Spleen (tissue), 13 donors: ENCODE results near the gene PRRX1. TPM values are rescaled to one million over a fixed set of nuclear protein-coding genes. Genes with fewer than 3 reads are reported as not detected.
A peak's percentile ranks its signal among the peaks of the same experiment; 100 is the strongest.

Source experiments
- DNase-seq: peaks from one replicate; pipeline ENCODE4 v3.0.0-alpha.2; 2020
- H3K27ac ChIP-seq, 8 donors: fragments of 200-600 bp; sonication (generic) in 7 of 8; 1 replicate in 4 of 8; 2 replicates in 4 of 8; pipeline versions ENCODE4 v1.5.0 to v1.8.0; 2016 to 2021; ENCODE audit warnings: inconsistent platforms in 4 of 8, mild to moderate bottlenecking in 4 of 8, moderate library complexity in 1 of 8
- H3K27me3 ChIP-seq, 7 donors: fragments of 200-600 bp; sonication (generic) in 6 of 7; replicated peaks in 1 of 7; 1 replicate in 4 of 7; 2 replicates in 3 of 7; pipeline versions ENCODE4 v1.5.0 to v1.8.0; 2016 to 2021; ENCODE audit warnings: inconsistent platforms in 3 of 7, mild to moderate bottlenecking in 1 of 7
- H3K36me3 ChIP-seq, 6 donors: fragments of 200-600 bp; sonication (generic) in 5 of 6; 1 replicate in 4 of 6; 2 replicates in 2 of 6; pipeline versions ENCODE4 v1.5.0 to v1.8.0; 2016 to 2021; ENCODE audit warnings: inconsistent platforms in 2 of 6
- H3K4me1 ChIP-seq, 6 donors: fragments of 200-600 bp; sonication (generic) in 5 of 6; 1 replicate in 3 of 6; 2 replicates in 3 of 6; pipeline versions ENCODE4 v1.5.0 to v1.8.0; 2016 to 2021; ENCODE audit warnings: inconsistent platforms in 3 of 6
- H3K4me3 ChIP-seq, 8 donors: fragments of 200-600 bp; sonication (generic) in 7 of 8; 1 replicate in 4 of 8; 2 replicates in 4 of 8; pipeline versions ENCODE4 v1.5.0 to v1.8.0; 2016 to 2021; ENCODE audit warnings: inconsistent platforms in 4 of 8, mild to moderate bottlenecking in 4 of 8, moderate library complexity in 2 of 8
- H3K9me3 ChIP-seq, 8 donors: fragments of 200-600 bp; sonication (generic) in 7 of 8; 1 replicate in 4 of 8; 2 replicates in 4 of 8; pipeline versions ENCODE4 v1.5.0 to v1.8.0; 2016 to 2021; ENCODE audit warnings: inconsistent platforms in 4 of 8
- CTCF ChIP-seq, 11 experiments: fragments of 200-600 bp in 7 of 11; fragments of 450-650 bp in 4 of 11; sonication (generic) in 4 of 11; IDR thresholded peaks in 8 of 11; conservative IDR thresholded peaks in 3 of 11; 1 replicate in 7 of 11; 2 replicates in 4 of 11; pipeline versions ENCODE4 v1.4.0 to v1.8.0; 2016 to 2021; ENCODE audit warnings: antibody characterized with exemption in 11 of 11, inconsistent platforms in 4 of 11, mild to moderate bottlenecking in 1 of 11
- POLR2A ChIP-seq, 3 donors: fragments of 450-650 bp; IDR thresholded peaks; one replicate each; pipeline ENCODE4 v1.5.1; 2017; ENCODE audit warnings: antibody characterized with exemption in 3 of 3, mild to moderate bottlenecking in 1 of 3
- POLR2AphosphoS5 ChIP-seq, 3 donors: sonication (generic); formaldehyde crosslinking; IDR thresholded peaks; one replicate each; pipeline ENCODE4 v1.5.1; 2017; ENCODE audit warnings: antibody characterized with exemption in 3 of 3
- WGBS, 5 donors: extraction: QIAGEN DNeasy Blood & Tissue Kit in 3 of 5; methylation state at CpG; one replicate each; pipeline versions ENCODE4 v1.1.5 to v1.1.7; 2013 to 2018; 5-methylcytosine and 5-hydroxymethylcytosine counted together
- intact Hi-C: fragments of 100-400 bp; cut with DNase I; formaldehyde crosslinking; loops from one replicate; pipeline ENCODE4 v1.15.0; 2023; ENCODE audit warnings: low total_unique reads
- long read RNA-seq, 2 donors: transcript quantifications; one replicate each; lab custom pipeline, GENCODE V29; 2026
- polyA plus RNA-seq, 3 donors: library from polyadenylated mRNA; stranded (reverse); fragments of 200-250 nt; gene quantifications; one replicate each; pipeline ENCODE4 v1.2.1, GENCODE V29; 2013
- total RNA-seq, 7 donors: library from RNA; depleted of rRNA in 3 of 7; stranded (reverse); fragments of >200 nt in 3 of 7; fragmentation: NEBNext Ultra II Directional in 4 of 7; extraction: Animal tissue kit (Norgen Biotek cat#: 25700) in 4 of 7; gene quantifications; one replicate each; pipeline versions ENCODE4 v1.1.0 to v1.2.1, GENCODE V29; 2016 to 2021
- donor health status: healthy with polysubstance abuse.
- donor health status: DM: no; HTN: no; CAD: no; lungs with moderate emphysema.
- donor health status: DM: no; HTN: no; CAD: no.
- donor health status: Bipolar disorder and iron deficiency.
- donor health status: healthy.
- donor health status: DM: no; HTN: no; CAD: no.
- donor health status: DM: yes; HTN: yes; CAD: no.

PRRX1 gene
- total RNA-seq (1 to 10 TPM; 1.2 to 4.9 (median 3.0) TPM), polyA plus RNA-seq (1 to 10 TPM; 3.1 to 5.9 (median 4.6) TPM)
- long read RNA-seq, donor 1, full-length matches to known transcripts: 1 of 1 reads
- long read RNA-seq, donor 1, partial matches to known transcripts: 0 of 1 reads
- long read RNA-seq, donor 1, other reads (novel, unspliced or antisense): 0 of 1 reads
- long read RNA-seq, donor 2, full-length matches to known transcripts: 1 of 1 reads
- long read RNA-seq, donor 2, partial matches to known transcripts: 0 of 1 reads
- long read RNA-seq, donor 2, other reads (novel, unspliced or antisense): 0 of 1 reads

DNA sequence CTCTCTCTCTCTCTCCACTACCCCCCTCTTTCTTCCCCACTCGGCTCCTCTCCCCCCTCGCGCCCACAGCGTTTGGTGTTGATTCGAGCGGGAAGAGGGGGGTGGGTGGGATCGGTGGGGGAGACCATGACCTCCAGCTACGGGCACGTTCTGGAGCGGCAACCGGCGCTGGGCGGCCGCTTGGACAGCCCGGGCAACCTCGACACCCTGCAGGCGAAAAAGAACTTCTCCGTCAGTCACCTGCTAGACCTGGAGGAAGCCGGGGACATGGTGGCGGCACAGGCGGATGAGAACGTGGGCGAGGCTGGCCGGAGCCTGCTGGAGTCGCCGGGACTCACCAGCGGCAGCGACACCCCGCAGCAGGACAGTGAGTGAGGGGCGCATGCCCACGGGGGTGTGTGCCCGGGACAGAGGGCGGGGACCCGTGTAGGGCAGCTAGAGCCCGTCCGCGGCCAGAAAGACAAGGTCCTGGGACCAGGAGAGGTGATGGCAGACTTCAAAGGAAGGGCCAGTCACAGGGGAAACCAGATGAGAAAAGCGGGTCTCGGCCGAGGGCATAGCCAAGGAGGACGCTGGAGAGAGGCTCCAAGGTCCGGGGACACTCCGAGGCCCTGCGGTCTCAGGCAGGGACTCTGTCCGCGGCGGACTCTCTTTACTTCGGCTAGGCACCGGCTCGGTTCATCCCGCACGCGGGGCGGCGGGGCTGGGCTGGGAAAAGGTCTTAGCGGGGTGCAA, at the start of gene PRRX1:
TSS of gene PRRX1 (plus strand) at position 39 of the 735 bp plus-strand sequence. CDS start at position 127, 88 bp downstream.
- WGBS, 5 donors: 1 to 9% (median 3%) methylated on average over 15 to 56 of the region's 56 CpGs
- peak; percentile 67 for DNase-seq
- H3K27me3 ChIP-seq: peaks cover 10 to 100% (median 92%) of the 10 kb centered on the region in 7 donors
- H3K4me1 ChIP-seq: peaks cover 0 to 64% (median 35%) of the 10 kb centered on the region in 6 donors
- H3K27ac ChIP-seq: peak within 1 kb of the TSS in 3 of 8 donors; percentile 10 to 32 (median 18)
- H3K4me3 ChIP-seq: peak within 1 kb of the TSS; percentile 16 to 62 (median 32)
- no peaks in the 10 kb centered on the region for H3K9me3 ChIP-seq
- no peaks in the 10 kb centered on the region for H3K36me3 ChIP-seq
- intact Hi-C loops: no loop called here
- TF ChIP-seq POLR2A (IDR thresholded peaks at IDR 0.05): no peak
- TF ChIP-seq POLR2AphosphoS5 (IDR thresholded peaks at IDR 0.05): no peak
- TF ChIP-seq CTCF (IDR thresholded peaks at IDR 0.05 in 8 of 11, conservative IDR thresholded peaks at IDR 0.05 in 3 of 11): no peak

GRCh38 chr1:170617591-170618330, 46.2 kb upstream of the PRRX1 start:
- Histone ChIP-seq H3K36me3 (no peaks in the 10 kb centered on the region), H3K27ac (no peak overlapping the region), H3K9me3 (peaks cover 0 to 3% (median under 1%) of the 10 kb centered on the region in 8 donors), H3K4me1 (no peaks in the 10 kb centered on the region), H3K27me3 (peaks cover 0 to 15% (median 0%) of the 10 kb centered on the region in 7 donors), H3K4me3 (no peak overlapping the region)
- intact Hi-C loops: no loop called here
- TF ChIP-seq POLR2A (IDR thresholded peaks at IDR 0.05): no peak
- TF ChIP-seq CTCF (IDR thresholded peaks at IDR 0.05 in 8 of 11, conservative IDR thresholded peaks at IDR 0.05 in 3 of 11): no peak
- TF ChIP-seq POLR2AphosphoS5 (IDR thresholded peaks at IDR 0.05): no peak
- 77 to 85% (median 80%) methylated on average over 7 of the region's 7 CpGs for WGBS, 5 donors
- DNase-seq: no peak

- Histone ChIP-seq H3K4me1 (no peaks in the 10 kb centered on the region), H3K4me3 (no peak overlapping the region), H3K9me3 (no peaks in the 10 kb centered on the region), H3K27ac (no peak overlapping the region), H3K27me3 (peaks cover 0 to 15% (median 0%) of the 10 kb centered on the region in 7 donors), H3K36me3 (no peaks in the 10 kb centered on the region)
- TF ChIP-seq POLR2AphosphoS5 (IDR thresholded peaks at IDR 0.05) (no peak), CTCF (IDR thresholded peaks at IDR 0.05 in 8 of 11, conservative IDR thresholded peaks at IDR 0.05 in 3 of 11) (no peak), POLR2A (IDR thresholded peaks at IDR 0.05) (no peak)
- intact Hi-C loops: no loop called here
- WGBS, 5 donors: 79 to 94% (median 85%) methylated on average over 2 of the region's 2 CpGs
- DNase-seq: no peak
These were observed 45.5 kb upstream of the PRRX1 start for GRCh38 chr1:170618421-170618820.
